SIG-M5 (cell line): ENCODE data around the gene C16orf90.
"Not testable (repeated sequence)": the region's sequence is repeated elsewhere in the genome, so short reads cannot be mapped to it uniquely, and the experiment has no call there.

Experiments used
- DNase-seq: peaks from one replicate; lab custom pipeline; 2025; lab: John Stamatoyannopoulos, UW

The C16orf90 gene

DNA sequence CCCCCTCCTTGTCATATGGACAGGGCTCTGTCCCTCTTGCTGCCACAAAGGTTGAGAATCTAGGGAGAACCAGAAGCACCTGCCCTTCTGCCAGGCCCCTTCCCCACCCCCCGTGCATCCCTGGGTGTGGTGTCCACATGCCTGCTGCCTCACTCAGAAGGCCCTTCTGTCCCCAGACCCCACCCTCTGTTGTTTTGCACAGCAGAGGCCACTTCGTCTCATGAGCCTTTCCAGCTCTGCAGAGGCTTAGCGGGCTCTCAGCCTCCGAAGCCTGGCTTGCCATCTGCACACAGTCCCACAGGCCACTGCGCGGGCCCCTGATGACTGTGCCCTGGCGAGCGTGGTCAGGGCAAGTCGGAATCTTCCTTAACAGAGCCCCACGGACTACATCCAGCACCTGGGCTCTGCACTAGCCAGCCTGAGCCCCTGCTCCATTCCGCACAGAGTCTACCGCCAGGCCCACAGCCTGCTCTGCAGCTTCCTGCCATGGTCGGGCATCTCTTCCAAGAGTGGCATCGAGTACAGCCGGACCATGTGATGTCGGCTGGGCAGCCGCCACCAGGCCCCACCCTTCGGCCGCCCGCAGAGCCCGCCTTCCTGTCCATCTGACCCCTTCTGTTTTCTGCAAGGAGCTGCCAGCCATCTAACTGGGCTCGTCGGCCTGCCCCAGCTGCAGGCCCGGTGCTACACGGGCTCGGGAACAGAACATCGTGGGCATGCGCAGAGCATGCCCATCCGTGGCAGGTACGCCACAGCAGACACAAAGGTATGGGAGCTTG is 10.8 kb downstream of the C16orf90 start:
- DNase-seq, result no peak

GRCh38 chr16:3482659-3483241 is 12.5 kb downstream of the C16orf90 start:
- DNase-seq, result no peak

- no peak for DNase-seq
These were observed 13.3 kb downstream of the C16orf90 start for GRCh38 chr16:3481696-3482658.

DNA sequence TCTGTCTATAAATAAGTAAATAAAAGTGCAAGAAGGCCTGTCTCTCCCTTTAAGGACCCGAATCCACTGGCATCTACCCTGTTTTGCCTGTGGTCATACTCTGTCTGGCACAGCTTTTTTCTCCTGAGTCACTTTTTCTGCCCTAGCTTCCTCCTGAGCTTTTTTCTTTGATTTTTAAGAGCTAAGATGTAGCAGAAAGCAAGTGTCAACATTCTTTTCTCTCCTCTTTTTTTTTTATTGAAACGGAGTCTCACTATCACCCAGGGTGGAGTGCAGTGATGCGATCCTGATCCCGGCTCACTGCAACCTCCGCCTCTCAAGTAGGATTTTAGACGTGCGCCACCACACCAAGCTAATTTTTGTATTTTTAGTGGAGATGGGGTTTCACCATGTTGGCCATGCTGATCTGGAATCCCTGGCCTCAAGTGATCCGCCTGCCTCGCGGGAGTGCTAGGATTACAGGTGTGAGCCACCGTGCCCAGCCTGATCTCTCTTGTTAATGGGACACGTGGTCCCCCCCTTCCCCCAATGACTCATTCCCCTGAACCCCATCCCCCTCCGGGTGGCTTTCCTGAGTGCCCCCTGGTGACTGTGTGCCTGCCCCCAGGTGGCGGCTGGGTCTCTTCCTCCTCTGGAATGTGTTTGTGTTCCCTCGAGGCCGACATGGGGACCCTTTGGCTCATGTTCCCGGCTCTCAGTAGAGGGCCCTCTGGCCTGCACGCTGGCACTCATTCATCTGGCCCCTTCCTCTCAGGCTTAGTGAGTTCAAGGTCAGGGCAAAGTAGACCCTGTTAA is 14.2 kb downstream of the C16orf90 start:
- no peak for DNase-seq

- no peak for DNase-seq
These were observed 15.6 kb downstream of the C16orf90 start for GRCh38 chr16:3479654-3480216.

DNA sequence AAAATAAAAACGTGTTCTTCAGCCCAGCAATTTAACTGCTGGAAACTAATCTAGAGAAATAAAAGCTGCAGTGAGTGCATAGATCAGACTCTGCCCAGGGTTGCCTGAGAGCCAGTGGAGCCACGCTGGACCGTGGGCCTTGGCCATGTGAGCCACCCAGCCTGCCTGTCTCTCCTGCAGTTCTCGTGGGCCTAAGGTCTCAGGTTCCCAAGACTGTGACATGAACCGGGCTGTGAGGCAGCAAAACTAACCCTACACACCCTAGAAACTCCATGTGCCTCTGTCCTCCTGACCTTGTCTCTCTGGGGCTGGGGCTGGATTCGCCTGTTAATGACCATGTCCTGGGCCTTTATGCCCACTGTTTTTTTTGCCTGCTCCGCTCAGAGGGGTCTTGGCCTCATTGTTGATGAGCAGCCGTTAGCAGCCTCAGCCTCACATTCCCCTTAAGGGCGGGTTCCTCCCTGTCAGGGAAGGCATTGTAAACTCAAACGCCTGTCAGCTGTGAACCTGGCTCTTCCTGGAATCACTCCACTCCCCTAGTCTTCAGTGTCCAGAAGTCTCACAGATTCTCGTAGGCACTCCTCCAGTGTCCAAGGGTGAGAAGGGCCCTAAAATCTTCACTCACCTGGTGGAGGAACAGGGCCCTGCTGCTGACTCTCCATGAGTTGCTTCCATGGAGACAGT is 16.9 kb downstream of the C16orf90 start:
- DNase-seq, result no peak

- DNase-seq, result no peak
These were observed 18.9 kb downstream of the C16orf90 start for GRCh38 chr16:3476409-3476808.

DNA sequence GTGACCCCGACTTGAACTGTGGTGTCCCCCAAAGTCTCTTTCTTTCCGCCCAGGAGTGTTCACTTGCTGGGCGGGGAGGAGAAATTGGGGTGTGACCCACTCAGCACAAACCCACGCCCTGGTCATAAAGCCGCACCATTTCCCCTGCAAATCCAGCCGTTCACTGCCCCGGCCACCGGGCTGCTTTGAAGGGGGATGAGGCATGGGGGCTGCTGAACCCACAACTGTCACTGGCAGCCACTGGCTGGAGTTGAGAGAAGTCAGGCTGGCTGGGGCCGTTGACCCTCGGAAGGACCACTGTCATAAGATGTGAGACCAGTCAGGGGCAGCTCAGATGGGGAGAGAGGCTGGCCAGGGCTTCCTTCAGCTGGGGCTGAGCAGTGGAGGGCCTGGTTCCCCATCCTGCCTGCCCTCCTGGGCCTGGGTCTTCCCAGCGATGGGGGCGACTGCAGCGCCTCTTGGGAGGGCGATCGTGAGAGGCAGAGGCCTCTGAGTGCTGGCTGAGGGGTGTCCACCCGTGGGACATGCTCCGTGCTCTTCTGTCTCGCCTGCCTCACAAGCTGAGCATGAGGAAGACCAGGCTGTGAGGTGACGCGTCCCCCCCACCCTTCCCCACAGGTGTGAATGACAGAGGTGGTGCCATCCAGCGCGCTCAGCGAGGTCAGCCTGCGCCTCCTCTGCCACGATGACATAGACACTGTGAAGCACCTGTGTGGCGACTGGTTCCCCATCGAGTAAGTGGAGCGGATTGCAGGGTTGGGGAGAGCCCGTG is 19.5 kb downstream of the C16orf90 start:
- no peak for DNase-seq

DNA sequence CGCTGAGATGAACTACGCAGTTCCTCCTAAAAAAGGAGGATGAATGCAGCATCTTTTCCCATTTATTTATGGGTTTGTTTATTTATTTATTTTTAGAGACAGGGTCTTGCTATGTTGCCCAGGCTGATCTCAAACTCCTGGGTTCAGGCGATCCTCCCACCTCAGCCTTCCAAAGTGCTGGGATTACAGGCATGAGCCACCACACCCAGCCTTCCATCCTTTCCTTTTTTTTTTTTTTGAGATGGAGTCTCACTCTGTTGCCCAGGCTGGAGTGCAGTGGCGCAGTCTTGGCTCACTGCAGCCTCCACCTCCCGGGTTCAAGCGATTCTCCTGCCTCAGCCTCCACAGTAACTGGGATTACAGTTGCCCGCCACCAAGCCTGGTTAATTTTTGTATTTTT is 20.4 kb downstream of the C16orf90 start:
- not testable (repeated sequence) for DNase-seq

DNA sequence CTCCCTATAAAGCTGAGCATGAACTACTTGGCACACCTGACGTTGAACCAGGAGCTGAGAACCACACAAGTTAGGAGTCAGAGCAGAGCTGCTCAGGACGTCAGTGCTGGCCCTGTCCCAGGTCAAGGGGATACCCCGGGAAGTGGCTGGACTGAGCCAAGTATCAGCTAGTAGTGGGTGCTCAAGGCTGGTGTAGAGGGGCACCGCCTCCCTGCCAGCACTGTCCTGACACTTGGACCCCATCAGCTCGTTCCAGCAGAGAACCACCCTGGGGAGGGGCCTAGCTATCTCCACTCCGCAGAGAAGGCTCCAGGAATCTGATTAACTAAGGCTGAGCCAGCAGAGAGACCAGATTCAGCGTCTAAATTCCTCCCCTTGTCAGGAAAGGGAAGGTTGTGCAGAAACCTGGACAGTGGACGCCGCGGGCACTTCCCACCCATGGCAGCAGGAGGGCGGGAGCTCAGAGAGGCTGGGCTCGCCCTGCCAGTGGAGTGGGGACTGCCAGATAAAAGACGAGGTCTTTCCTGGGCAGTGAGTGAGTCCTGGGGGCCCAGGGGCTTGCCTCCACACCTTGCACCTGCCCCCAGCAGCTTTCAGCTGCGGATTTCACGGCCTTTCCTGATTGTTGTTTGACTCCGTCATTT is 21.0 kb downstream of the C16orf90 start:
- DNase-seq, result no peak

DNA sequence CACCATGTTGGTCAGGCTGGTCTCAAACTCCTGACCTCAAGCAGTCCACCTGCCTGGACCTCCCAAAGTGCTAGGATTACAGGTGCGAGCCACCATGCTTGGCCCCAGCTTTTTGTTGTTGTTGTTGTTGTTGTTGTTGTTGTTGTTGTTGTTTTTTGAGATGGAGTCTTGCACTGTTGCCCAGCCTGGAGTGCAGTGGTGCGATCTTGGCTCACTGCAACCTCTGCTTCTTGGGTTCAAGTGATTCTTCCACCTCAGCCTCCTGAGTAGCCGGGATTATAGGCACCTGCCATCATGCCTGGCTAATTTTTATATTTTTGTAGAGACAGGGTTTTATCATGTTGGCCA is 21.7 kb downstream of the C16orf90 start:
- DNase-seq, result not testable (repeated sequence)

DNA sequence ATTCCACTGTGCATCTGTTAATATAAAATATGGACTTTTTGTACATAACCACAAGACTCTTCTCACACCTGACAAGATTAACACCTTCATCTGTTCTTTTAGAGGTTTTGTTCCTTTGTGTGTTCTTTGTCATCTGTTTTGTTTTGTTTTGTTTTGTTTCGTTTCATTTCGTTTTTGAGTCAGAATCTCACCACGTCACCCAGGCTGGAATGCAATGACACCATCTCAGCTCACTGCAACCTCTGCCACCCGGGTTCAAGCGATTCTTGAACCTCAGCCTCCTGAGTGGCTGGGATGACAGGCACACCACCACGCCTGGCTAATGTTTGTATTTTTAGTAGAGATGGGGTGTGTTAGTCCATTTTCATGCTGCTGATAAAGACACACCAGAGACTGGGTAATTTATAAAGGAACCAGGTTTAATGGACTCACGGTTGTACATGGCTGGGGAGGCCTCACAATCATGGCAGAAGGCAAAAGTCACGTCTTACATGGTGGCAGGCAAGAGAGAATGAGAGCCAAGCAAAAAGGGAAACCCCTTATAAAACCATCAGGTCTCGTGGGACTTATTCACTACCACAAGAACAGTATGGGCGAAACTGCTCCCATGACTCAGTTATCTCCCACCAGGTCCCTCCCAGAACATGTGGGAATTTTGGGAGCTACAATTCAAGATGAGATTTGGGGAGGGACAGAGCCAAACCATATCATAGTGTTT is 22.3 kb downstream of the C16orf90 start:
- DNase-seq, result no peak

DNA sequence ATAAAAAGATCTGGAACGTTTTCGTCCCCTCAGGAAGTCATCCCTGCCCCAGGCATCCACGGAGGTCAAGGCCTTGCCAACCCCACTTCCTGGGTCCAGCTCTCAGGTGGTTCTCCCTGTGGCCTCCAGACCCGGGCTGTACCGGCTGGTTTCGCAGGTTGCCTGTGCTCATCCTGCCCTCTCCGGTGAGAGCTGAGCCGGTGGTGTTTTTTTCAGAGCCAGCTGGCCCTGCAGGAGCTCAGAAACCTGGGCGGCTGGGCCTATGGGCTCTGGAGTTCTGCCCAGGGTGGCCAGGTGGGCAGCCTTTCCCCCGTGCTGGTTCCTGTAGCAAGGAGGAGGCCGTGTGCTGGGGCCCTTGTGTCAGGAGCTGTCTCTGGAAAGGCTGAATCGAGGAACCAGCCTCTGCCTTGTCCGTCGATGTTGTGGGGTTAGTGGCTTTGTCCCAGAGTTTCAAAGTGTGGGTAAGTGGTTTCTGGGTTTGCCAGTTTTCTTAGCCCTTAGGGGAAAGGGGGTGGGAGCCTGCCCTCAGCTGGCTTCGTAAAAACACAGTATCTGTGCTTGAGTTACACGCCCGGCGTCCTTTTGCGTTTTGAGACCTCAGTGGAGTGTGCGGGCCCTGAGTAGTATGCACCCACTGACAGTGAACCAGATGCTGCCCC is 23.6 kb downstream of the C16orf90 start:
- no peak for DNase-seq

- DNase-seq, result no peak
These were observed 24.6 kb downstream of the C16orf90 start for GRCh38 chr16:3470723-3471122.

DNA sequence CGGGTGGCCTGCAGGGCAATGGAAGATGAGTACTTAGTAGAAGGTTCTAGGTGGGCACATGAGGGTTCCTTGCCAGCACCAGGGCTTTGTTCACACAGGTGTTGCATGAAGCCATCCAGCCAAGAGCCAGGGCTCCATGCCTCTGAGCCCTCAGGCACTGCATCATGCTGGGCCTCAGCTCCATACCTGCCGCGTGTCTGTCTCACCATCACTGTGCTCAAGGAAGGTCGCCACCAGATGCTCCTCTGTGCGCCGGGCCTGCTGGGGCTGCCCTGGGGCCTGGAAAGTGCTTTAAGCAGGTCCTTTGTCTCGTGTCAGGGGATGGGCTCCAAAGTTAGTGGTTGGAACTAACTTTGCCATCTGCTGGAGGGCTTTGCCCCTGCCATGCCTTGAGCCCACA is 25.6 kb downstream of the C16orf90 start:
- no peak for DNase-seq

DNA sequence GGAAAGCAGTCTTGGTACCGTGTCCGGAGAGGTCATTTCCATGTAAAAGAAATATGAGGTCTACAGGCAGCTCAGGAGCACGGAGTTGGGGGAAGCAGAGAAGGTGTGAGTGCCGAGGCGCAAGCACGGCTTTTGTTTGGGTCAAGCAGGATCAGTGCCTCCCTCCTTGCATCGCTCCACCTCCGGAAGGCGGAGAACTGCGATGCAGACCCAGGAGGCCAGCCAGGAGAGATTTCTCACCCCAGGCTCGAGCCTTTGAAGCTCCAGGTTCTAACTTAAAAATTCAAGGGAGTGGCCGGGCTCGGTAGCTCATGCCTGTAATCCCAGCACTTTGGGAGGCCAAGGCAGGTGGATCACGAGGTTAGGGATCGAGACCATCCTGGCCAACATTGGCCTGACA is 26.8 kb downstream of the C16orf90 start:
- DNase-seq, result no peak

DNA sequence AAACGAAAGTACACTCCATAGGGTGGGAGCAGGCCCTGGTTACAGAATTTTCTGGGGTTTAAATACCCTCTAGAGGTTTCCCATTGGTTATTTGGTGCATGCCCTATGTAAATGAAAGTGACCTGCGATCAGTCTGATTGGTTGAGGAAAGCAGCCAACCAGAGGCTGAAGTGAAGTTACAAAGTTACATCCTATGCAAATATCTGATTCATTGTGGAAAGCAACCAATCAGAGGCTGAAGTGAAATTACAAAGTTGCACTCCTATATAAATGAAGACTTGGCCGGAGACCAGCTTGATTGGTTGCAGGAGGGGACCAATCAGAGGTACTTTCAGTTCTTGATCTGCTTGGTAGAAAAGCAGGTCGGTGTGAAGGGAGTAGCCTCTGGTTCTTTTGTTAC is 27.4 kb downstream of the C16orf90 start:
- DNase-seq, result no peak

GRCh38 chr16:3467182-3467581 is 28.1 kb downstream of the C16orf90 start:
- DNase-seq, result no peak
